ENCODE results near the gene SORBS2.

SORBS2 gene

GRCh38 chr4:185592438-185592837 is 219.6 kb downstream of the SORBS2 start:
- DNase-seq (ENCODE audit: low read depth in 2 of 2), result no peak

DNA sequence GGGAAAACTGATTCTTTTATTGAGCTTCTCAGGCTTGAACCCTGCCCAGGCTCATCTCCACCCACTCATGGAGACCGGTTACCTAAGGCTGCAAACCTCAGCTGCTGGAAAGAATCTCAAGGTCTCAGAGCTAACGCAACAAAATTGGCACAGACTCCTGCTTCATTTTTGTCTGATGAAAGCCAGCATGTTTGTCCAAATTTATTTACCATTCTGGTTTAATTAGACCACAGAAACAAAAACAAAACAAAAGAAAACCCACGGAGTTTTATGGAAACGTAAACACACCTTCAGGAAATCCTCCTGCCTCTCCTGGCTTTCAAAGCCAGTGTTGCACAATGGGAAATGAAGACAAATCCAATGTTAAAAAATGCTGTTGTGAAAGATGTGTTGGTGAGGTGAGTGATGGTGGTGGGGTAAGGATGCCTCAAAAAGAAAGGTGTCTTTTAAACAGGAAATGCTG is 220.3 kb downstream of the SORBS2 start:
- no peak for DNase-seq (ENCODE audit: low read depth in 2 of 2)

DNA sequence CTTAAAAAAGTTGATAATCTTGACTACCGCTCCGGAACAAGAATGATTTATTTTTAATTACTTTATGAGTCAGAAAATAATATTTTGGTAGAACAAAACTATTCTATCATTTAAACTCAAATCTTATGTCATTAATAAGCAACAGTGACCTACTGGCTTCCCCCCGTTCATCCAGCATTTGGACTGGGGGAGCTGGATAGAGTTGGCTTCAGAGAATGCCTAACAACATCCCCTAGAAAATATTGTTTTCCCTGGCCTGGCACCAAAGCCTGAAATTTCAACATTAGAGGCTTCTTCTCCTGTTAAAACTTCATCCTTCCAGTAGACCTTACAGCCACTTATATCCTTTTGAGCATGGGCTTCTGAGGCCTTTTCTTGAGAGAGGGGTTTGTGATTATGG is 221.0 kb downstream of the SORBS2 start:
- DNase-seq (ENCODE audit: low read depth in 2 of 2), result no peak

GRCh38 chr4:185589067-185589836 is 222.7 kb downstream of the SORBS2 start:
- no peak for DNase-seq (ENCODE audit: low read depth in 2 of 2)

- peak; percentile 61 to 65 for DNase-seq (ENCODE audit: low read depth in 2 of 2)
Measured at GRCh38 chr4:185587427-185588161, 224.4 kb downstream of the SORBS2 start.

DNA sequence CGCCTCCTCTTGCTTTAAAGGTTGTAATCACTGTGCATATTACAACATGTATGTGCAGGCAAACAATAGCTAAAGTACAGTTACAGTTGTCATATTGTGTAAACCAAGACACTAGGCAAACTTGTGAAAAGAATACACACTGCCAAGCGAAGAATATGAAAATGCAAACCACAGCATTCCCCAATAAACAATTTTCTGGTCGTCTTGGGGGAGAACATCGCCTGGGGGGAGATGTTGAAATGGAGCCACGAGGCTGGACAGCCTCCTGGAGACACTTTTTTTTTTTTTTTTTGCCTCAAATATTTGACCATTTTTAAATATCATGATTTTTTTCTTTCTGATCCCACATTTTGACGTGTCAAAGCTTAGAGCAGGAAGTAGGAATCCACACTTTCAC is 225.0 kb downstream of the SORBS2 start:
- DNase-seq (ENCODE audit: low read depth in 2 of 2), result no peak

DNA sequence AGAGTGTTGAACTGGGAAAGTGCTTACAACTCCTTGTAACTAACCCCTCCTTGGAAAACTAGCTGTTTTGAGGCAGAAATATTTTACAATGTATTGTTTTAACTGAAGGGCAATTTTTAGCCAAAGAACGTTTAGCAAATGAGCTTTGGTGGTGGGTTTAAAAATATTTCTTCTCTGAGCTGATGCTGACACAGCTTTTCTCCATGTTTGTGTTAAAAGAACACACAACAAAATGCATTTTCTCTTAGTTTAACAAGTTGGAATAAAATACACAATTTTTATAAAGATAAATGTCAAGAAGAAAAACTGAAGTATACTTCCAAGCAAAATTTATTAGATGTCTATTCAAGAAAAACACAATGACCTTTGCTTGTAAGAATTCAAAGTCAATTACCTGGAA is 226.8 kb downstream of the SORBS2 start:
- no peak for DNase-seq (ENCODE audit: low read depth in 2 of 2)

DNA sequence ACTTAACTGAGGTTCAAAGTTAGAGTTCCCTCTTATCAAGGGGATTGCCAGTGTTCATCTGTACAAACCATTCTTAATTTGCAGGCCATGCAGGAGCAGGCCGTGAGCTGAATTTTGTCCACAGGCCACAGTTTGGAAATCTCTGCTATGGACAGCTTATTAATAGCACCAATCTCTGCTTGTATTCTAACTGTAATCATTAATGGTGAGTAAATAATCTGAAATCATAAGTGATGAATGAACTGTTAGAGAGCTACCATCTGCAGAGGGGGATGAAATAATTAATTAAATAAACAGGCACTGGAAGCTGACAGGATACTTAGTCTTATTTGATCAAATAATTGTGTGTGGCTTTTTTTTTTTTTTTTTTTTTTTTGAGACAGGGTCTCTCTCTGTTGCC is 228.2 kb downstream of the SORBS2 start:
- no peak for DNase-seq (ENCODE audit: low read depth in 2 of 2)

GRCh38 chr4:185582651-185583400 is 229.2 kb downstream of the SORBS2 start:
- DNase-seq (ENCODE audit: low read depth in 2 of 2), result no peak

- DNase-seq (ENCODE audit: low read depth in 2 of 2), result no peak
Measured at GRCh38 chr4:185580699-185581098, 231.3 kb downstream of the SORBS2 start.

- DNase-seq (ENCODE audit: low read depth in 2 of 2), result no peak
Measured at GRCh38 chr4:185578284-185578683, 233.7 kb downstream of the SORBS2 start.

- DNase-seq (ENCODE audit: low read depth in 2 of 2), result no peak
Measured at GRCh38 chr4:185576962-185577950, 234.7 kb downstream of the SORBS2 start.

GRCh38 chr4:185576314-185576961 is 235.6 kb downstream of the SORBS2 start:
- DNase-seq (ENCODE audit: low read depth in 2 of 2), result no peak

DNA sequence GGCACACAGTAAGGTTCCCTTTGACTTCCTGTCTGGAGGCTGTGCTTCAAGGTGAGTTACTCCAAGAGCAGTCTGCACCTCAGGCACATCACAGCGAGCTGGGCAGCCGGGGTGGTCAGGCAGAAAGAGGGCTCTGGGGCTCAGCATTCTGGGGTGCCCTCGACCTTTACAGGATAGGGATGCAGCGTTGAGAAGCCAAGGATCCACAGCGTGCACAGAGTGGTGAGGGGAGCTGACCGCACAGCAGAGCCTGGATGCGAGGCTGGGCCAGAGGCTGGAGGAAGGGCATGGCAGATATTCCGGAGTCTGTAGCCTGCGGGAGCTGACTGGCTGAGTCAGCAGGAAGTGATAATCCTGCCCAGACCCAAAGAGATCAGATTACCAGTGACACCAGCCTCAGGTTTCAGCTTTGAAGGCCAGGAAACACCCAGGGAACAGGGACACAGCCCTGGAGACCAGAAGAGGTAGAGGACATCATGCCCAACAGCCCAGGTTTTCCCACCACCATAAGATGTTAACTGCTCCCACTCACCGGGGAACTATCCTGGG is 238.3 kb downstream of the SORBS2 start:
- DNase-seq (ENCODE audit: low read depth in 2 of 2), result no peak

DNA sequence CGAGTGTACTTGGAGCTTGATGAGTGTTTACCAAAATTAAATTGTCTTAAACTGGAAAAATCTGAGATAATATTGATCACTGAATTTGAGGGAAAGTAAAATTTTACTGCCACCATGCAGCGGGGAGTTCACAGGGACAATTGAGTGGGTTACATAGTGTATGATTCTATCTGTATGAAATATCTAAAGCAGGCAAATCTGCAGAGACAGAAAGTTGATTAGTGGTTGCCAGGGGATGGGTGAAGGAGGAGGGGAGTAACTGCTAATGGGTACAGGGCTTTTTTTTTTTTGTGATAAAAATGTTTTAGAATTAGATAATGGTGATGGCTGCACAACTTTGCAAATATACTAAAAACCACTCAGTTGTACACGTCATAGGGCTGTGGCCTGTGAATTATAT is 241.3 kb downstream of the SORBS2 start:
- DNase-seq (ENCODE audit: low read depth in 2 of 2), result no peak

DNA sequence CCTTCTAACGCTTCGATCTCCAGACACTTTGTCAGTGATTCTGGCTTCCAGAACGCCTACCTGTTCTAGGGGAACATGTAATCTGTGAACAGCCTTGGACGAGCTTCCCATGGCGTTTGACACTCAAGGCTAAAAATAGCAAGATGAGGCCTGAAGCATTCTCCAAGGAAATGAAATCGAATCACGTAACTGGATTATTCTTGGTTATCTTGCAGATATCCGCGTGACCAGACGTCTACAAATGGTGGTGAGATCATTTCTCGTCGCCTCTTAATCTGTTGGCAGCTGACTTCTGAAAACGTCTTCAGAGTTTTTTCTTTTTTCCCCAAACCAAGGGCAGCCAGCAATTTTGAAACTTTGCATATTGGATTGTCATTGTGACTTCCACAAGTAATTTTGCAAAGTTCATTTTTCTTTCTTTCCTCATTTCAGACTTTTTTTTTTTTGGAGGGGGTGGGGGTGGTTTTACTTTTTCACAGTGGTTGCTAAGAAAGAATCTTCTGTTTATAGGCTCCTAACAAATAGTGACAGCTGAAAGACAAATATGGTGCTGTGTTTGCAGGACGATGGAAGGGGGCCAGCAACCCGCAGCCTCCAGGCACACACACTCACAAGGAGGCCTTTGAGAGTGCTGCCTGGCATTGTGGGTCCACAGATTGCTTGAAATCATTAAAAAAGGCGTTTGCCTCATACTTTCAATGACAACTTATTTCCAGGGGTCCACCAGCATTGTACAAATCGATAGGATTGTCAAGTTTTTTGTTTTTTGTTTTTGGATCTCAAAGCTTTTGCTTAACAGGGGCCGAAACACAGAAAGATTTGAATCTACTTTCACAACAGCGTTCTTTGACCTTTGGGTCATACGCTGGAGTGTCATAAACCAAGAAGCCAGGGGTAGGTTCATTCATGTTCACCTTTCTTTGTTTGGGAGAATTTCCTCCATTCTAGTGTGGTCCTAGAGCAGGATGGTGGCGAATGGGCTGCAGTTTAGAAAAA is 244.3 kb downstream of the SORBS2 start:
- DNase-seq (ENCODE audit: low read depth in 2 of 2), result no peak

- no peak for DNase-seq (ENCODE audit: low read depth in 2 of 2)
Measured at GRCh38 chr4:185566972-185567371, 245.0 kb downstream of the SORBS2 start.

DNA sequence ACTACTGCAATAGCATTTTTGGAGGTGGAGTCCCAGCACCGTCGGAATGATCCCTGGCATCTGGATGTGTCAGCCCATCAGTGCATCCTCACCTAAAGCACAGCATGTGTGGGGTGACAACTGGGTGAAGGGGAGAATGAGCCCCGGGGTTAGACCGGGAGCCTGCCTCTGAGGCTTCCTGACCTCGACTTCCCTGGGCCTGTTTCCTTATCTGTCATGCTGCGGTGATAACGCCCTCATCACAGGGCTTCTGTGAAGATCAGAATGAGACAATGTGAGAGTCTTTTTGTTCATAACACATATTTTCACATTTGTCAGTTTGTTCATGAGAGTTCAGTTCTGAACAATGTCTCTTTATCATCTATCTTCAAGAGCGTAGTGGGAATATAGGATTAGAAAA is 245.6 kb downstream of the SORBS2 start:
- peak; percentile 3 to 16 for DNase-seq (ENCODE audit: low read depth in 2 of 2)

GRCh38 chr4:185565696-185566095 is 246.3 kb downstream of the SORBS2 start:
- DNase-seq (ENCODE audit: low read depth in 2 of 2), result no peak

All from stimulated activated CD4-positive, alpha-beta T cell treated with anti-CD3 and anti-CD28 coated beads, Interleukin-4, amount 100 ng/mL, for 48 hours (primary cell).